GM10248 (cell line): ENCODE measurements around the gene EFNA5.

Source experiments
- CTCF ChIA-PET: fragments of 300-600 bp; sonication (Branson Sonifier 250); formaldehyde crosslinking; extraction: SDS; loops from one replicate; lab custom pipeline; 2021; ENCODE audit warnings: antibody characterized with exemption; lab: Yijun Ruan, JAX
- POLR2A ChIA-PET: fragments of 350-650 bp; sonication (Branson Sonifier 250); formaldehyde crosslinking; extraction: SDS; loops from one replicate; lab custom pipeline; 2020; ENCODE audit warnings: antibody characterized with exemption; lab: Yijun Ruan, JAX
- DNase-seq: peaks from one replicate; pipeline ENCODE4 v3.0.0; 2012; ENCODE audit errors: extremely low spot score
- CTCF ChIP-seq: IDR thresholded peaks from 2 replicates; pipeline ENCODE4 v1.5.1; 2012; ENCODE audit warnings: mild to moderate bottlenecking, low read depth; ENCODE audit errors: extremely low read depth, missing control alignments, control extremely low read depth

EFNA5 gene

GRCh38 chr5:107524111-107524510 lies 146.6 kb downstream of the EFNA5 start:
- no peak for DNase-seq
- no peak for TF ChIP-seq CTCF
- POLR2A ChIA-PET: no interaction called here
- CTCF ChIA-PET: interaction anchor here (1.1 to 1.7 kb wide), 3 partner anchors 11 to 29 kb away, joined by 3 to 5 read pairs (median 4); no protein-coding TSS in a partner anchor

- no peak for DNase-seq
- no peak for TF ChIP-seq CTCF
- ChIA-PET CTCF (interaction anchor here (0.6 to 1.8 kb wide), 6 partner anchors 8 to 48 kb away, joined by 3 to 5 read pairs (median 4); no protein-coding TSS in a partner anchor), POLR2A (interaction anchor here (0.7 kb wide), 1 partner anchor 15 kb away, joined by 3 read pairs; no protein-coding TSS in a partner anchor)
These were observed 147.6 kb downstream of the EFNA5 start for GRCh38 chr5:107523029-107523680.

GRCh38 chr5:107522456-107522855 lies 148.3 kb downstream of the EFNA5 start:
- POLR2A ChIA-PET: no interaction called here
- CTCF ChIA-PET: interaction anchor here (0.6 to 1.8 kb wide), 4 partner anchors 9 to 49 kb away, joined by 3 to 5 read pairs (median 4); no protein-coding TSS in a partner anchor
- no peak for DNase-seq
- no peak for TF ChIP-seq CTCF

- no peak for DNase-seq
- POLR2A ChIA-PET: no interaction called here
- TF ChIP-seq CTCF: no peak
- CTCF ChIA-PET: interaction anchor here (1.1 to 1.7 kb wide), 4 partner anchors 11 to 18 kb away, joined by 3 to 6 read pairs (median 3); no protein-coding TSS in a partner anchor
These were observed 150.8 kb downstream of the EFNA5 start for GRCh38 chr5:107519900-107520354.

GRCh38 chr5:107518616-107519015 lies 152.1 kb downstream of the EFNA5 start:
- no peak for DNase-seq
- no peak for TF ChIP-seq CTCF
- ChIA-PET CTCF (interaction anchor here (1.1 to 1.7 kb wide), 7 partner anchors 10 to 22 kb away, joined by 3 to 4 read pairs (median 3); no protein-coding TSS in a partner anchor), POLR2A (no interaction called here)

- ChIA-PET CTCF (interaction anchor here (1.1 to 1.7 kb wide), 3 partner anchors 10 to 14 kb away, joined by 3 to 4 read pairs (median 4); no protein-coding TSS in a partner anchor), POLR2A (no interaction called here)
- no peak for TF ChIP-seq CTCF
- DNase-seq: no peak
These were observed 152.5 kb downstream of the EFNA5 start for GRCh38 chr5:107518190-107518589.
